BLaER1 (cell line): ENCODE results near the gene TNS1.
A peak's percentile ranks its signal among the peaks of the same experiment; 100 is the strongest.

Source experiments
- H3K27ac ChIP-seq: shearing (Covaris generic); formaldehyde crosslinking; 2 replicates; pipeline ENCODE4 v1.8.1; 2022
- H3K27me3 ChIP-seq: shearing (Covaris generic); formaldehyde crosslinking; 2 replicates; pipeline ENCODE4 v1.8.1; 2022
- H3K36me3 ChIP-seq: shearing (Covaris generic); formaldehyde crosslinking; 2 replicates; pipeline ENCODE4 v1.8.1; 2022
- H3K4me1 ChIP-seq: shearing (Covaris generic); formaldehyde crosslinking; 2 replicates; pipeline ENCODE4 v1.8.1; 2022
- H3K4me2 ChIP-seq: shearing (Covaris generic); formaldehyde crosslinking; 2 replicates; pipeline ENCODE4 v1.8.1; 2022
- H3K4me3 ChIP-seq: shearing (Covaris generic); formaldehyde crosslinking; 2 replicates; pipeline ENCODE4 v1.8.1; 2022
- H3K9ac ChIP-seq: shearing (Covaris generic); formaldehyde crosslinking; 2 replicates; pipeline ENCODE4 v1.8.1; 2022
- H3K9me3 ChIP-seq: shearing (Covaris generic); formaldehyde crosslinking; 2 replicates; pipeline ENCODE4 v1.8.1; 2022
- H4K20me1 ChIP-seq: shearing (Covaris generic); formaldehyde crosslinking; 2 replicates; pipeline ENCODE4 v1.8.1; 2022
- Cebpa-rat ChIP-seq: shearing (Covaris generic); IDR thresholded peaks from 2 replicates; pipeline ENCODE4 v1.8.1; 2022

The TNS1 gene

GRCh38 chr2:217950401-217950871 is 52.4 kb downstream of the TNS1 start:
- Histone ChIP-seq H3K4me3 (no peak overlapping the region), H3K9ac (no peak overlapping the region), H3K4me1 (peaks cover 24% of the 10 kb centered on the region), H3K4me2 (no peak overlapping the region), H3K27me3 (no peaks in the 10 kb centered on the region), H3K9me3 (no peaks in the 10 kb centered on the region), H3K27ac (no peak overlapping the region), H4K20me1 (peaks cover 95% of the 10 kb centered on the region), H3K36me3 (peaks cover 47% of the 10 kb centered on the region)
- no peak for TF ChIP-seq Cebpa-rat

DNA sequence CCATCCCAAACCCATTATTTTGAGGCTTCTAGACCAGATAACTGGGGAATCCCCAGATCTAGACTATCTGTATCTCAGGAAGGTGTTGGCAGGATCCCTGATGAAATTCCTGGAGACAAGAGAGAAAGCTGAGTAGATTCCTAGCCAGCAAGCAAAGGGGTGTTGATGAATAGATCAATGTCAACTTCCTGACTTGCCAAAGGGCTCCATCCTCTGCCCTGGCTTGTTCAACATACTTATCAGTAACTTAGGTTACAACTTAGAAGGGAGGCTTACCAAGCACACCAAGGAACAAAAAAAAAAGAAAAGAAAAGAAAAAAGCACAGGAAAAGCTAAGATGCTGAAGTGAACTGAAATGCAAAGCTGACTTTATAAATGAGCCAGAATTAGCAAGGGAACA is 53.3 kb downstream of the TNS1 start:
- H3K36me3 ChIP-seq = peaks cover 42% of the 10 kb centered on the region
- no peak for TF ChIP-seq Cebpa-rat
- no peak overlapping the region for H3K4me3 ChIP-seq
- no peaks in the 10 kb centered on the region for H3K9me3 ChIP-seq
- H4K20me1 ChIP-seq = peaks cover 95% of the 10 kb centered on the region
- H3K9ac ChIP-seq = no peak overlapping the region
- peaks cover 14% of the 10 kb centered on the region for H3K4me1 ChIP-seq
- H3K27ac ChIP-seq = no peak overlapping the region
- no peak overlapping the region for H3K4me2 ChIP-seq
- H3K27me3 ChIP-seq = no peaks in the 10 kb centered on the region

DNA sequence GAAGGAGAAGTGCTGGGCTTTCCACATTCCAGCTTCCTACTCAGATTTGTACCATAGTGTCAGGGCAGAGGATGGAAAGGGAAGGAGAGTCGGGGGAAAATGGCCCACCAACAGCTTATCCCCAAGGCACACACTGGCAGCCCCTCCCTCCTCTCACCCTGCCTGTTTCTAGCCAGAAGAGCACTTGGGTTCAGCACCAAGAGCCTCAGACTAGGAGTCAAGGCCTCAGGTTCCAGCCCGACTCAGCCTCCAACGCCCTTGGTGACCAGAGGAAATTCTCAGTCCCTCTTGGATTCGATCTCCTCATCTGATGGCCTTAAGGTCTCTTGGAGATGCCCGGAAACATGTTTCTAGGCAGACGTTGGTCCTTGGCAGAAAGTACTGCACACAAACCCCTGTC is 53.9 kb downstream of the TNS1 start:
- H3K27ac ChIP-seq = no peak overlapping the region
- H3K9ac ChIP-seq = no peak overlapping the region
- H3K27me3 ChIP-seq = no peaks in the 10 kb centered on the region
- peaks cover 37% of the 10 kb centered on the region for H3K36me3 ChIP-seq
- no peak overlapping the region for H3K4me2 ChIP-seq
- no peaks in the 10 kb centered on the region for H3K9me3 ChIP-seq
- peaks cover 19% of the 10 kb centered on the region for H3K4me1 ChIP-seq
- H3K4me3 ChIP-seq = no peak overlapping the region
- TF ChIP-seq Cebpa-rat = no peak
- H4K20me1 ChIP-seq = peaks cover 95% of the 10 kb centered on the region

DNA sequence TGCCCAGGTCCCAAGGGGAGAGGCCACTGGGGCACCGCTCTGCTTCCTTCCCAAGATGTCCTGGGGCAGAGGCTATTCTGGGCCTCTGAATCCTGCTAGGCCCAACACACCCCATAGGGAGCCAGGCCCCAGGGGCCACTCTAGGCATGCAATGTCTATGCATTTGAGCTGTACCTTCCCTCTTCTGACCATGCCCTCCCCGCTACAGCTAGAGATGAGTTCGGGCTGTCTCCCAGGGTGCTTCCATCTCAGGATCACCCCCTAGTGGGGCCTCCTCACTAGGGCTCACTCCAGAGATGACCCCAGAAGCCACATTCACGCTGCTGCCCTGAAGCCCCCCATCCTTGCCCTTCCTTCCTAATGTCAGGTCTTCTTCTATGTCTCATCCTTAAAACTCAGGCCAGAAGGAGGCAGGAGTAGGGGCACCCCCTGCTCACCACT is 54.4 kb downstream of the TNS1 start:
- Histone ChIP-seq H3K36me3 (peaks cover 31% of the 10 kb centered on the region), H3K4me3 (no peak overlapping the region), H3K4me2 (peak overlapping the region; percentile 32), H3K9ac (peak overlapping the region; percentile 34; the same call in 1 of the 2 replicates), H3K4me1 (peaks cover 25% of the 10 kb centered on the region), H3K27ac (no peak overlapping the region), H3K27me3 (no peaks in the 10 kb centered on the region), H3K9me3 (no peaks in the 10 kb centered on the region), H4K20me1 (peaks cover 95% of the 10 kb centered on the region)
- TF ChIP-seq Cebpa-rat = no peak

DNA sequence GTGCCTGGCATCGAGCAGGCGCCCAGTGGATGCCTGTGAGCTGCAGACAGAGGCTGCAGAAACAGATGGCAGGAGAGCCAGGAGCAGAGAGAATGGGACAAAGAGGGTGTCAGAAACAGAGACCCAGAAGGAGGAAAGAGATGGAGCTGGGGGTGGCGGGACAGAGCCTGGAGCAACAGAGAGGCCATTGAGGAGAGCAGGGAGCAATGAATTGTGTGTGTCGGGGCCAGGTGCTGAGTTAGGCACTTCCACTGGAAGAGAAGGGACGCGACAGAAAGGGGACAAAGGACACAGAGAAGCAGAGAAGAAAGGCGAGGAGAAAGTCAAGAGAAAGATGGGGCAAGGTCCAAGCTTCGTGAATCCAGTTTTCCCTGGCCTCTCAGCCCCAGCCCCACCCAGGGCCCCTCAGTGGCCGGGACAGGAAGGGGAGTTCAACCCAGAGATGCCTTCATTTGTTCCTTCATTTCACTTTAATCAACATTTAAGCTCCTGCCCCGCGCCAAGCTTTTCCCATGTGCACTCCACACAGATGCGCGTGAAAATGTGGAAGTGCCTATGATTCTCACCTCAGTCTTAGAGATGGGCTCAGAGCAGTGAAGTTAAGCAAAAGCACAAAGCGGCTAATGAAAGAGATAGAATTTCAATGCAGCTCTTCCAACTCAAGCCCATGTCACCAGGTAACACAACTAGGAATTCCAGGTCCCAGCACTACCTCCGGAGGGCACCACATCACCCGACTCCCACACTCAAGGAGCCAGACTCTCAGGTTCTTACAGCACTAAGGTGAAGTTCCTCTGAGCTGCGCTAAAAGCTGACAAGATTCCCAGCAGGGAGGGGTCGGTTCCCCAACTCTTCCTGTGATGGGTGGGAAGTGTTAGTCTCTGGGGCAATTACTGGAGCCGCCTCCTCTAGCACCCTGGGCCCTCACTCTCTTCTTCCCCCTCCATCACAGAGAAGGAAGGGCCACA is 55.1 kb downstream of the TNS1 start:
- Histone ChIP-seq H3K27ac (no peak overlapping the region), H3K4me1 (peaks cover 31% of the 10 kb centered on the region), H3K27me3 (no peaks in the 10 kb centered on the region), H3K9ac (peak overlapping the region; percentile 34; the same call in 1 of the 2 replicates), H3K9me3 (no peaks in the 10 kb centered on the region), H3K4me3 (no peak overlapping the region), H4K20me1 (peaks cover 95% of the 10 kb centered on the region), H3K36me3 (peaks cover 24% of the 10 kb centered on the region; the same call in 1 of the 2 replicates), H3K4me2 (peak overlapping the region; percentile 32)
- TF ChIP-seq Cebpa-rat = no peak

- TF ChIP-seq Cebpa-rat = no peak
- Histone ChIP-seq H3K4me1 (peaks cover 46% of the 10 kb centered on the region), H3K4me2 (no peak overlapping the region), H3K27me3 (no peaks in the 10 kb centered on the region), H3K4me3 (no peak overlapping the region), H3K9ac (no peak overlapping the region), H4K20me1 (peaks cover 96% of the 10 kb centered on the region), H3K9me3 (no peaks in the 10 kb centered on the region), H3K27ac (no peak overlapping the region), H3K36me3 (peaks cover 12% of the 10 kb centered on the region; the same call in 1 of the 2 replicates)
These were observed 56.7 kb downstream of the TNS1 start for GRCh38 chr2:217946051-217946450.

GRCh38 chr2:217945530-217945929 is 57.3 kb downstream of the TNS1 start:
- peaks cover 11% of the 10 kb centered on the region; the same call in 1 of the 2 replicates for H3K36me3 ChIP-seq
- peaks cover 47% of the 10 kb centered on the region for H3K4me1 ChIP-seq
- peaks cover 96% of the 10 kb centered on the region for H4K20me1 ChIP-seq
- H3K9me3 ChIP-seq = no peaks in the 10 kb centered on the region
- no peak overlapping the region for H3K27ac ChIP-seq
- H3K4me2 ChIP-seq = no peak overlapping the region
- H3K4me3 ChIP-seq = no peak overlapping the region
- TF ChIP-seq Cebpa-rat = no peak
- H3K27me3 ChIP-seq = no peaks in the 10 kb centered on the region
- H3K9ac ChIP-seq = no peak overlapping the region

GRCh38 chr2:217944923-217945322 is 57.9 kb downstream of the TNS1 start:
- Histone ChIP-seq H3K4me1 (peaks cover 47% of the 10 kb centered on the region), H3K27ac (no peak overlapping the region), H3K4me3 (no peak overlapping the region), H3K9ac (no peak overlapping the region), H4K20me1 (peaks cover 96% of the 10 kb centered on the region), H3K4me2 (no peak overlapping the region), H3K36me3 (peaks cover 7% of the 10 kb centered on the region; the same call in 1 of the 2 replicates), H3K27me3 (no peaks in the 10 kb centered on the region), H3K9me3 (no peaks in the 10 kb centered on the region)
- TF ChIP-seq Cebpa-rat = no peak

- Histone ChIP-seq H3K27ac (no peak overlapping the region), H3K9ac (no peak overlapping the region), H3K4me2 (peak overlapping the region; percentile 62), H3K4me3 (no peak overlapping the region), H3K9me3 (no peaks in the 10 kb centered on the region), H3K36me3 (peaks cover 7% of the 10 kb centered on the region; the same call in 1 of the 2 replicates), H3K4me1 (peaks cover 47% of the 10 kb centered on the region), H3K27me3 (no peaks in the 10 kb centered on the region), H4K20me1 (peaks cover 96% of the 10 kb centered on the region)
- TF ChIP-seq Cebpa-rat = no peak
These were observed 58.4 kb downstream of the TNS1 start for GRCh38 chr2:217944366-217944765.
